HCT116 (cell line): ENCODE results near the gene APOBEC3G. TPM values are rescaled to one million over a fixed set of nuclear protein-coding genes. Genes with fewer than 3 reads are reported as not detected.
"Not testable (repeated sequence)": the region's sequence is repeated elsewhere in the genome, so short reads cannot be mapped to it uniquely, and the experiment has no call there.

Experiments
- ATAC-seq: fragments of 200-7000 bp; cut with Tn5 transposase; 2 replicates; pipeline ENCODE4 v1.9.1; 2020; ENCODE audit warnings: mild to moderate bottlenecking, moderate library complexity
- BruUV-seq: library from RNA; stranded (reverse); fragments of 400-500 nt; replicated peaks from 2 replicates; lab custom pipeline; 2021; lab: Mats Ljungman, UMichigan
- CTCF ChIA-PET: fragments of 300-600 bp; sonication (Branson Sonifier 250); formaldehyde crosslinking; loops from one replicate; lab custom pipeline; 2021; ENCODE audit warnings: antibody characterized with exemption; lab: Charles Lee
- POLR2A ChIA-PET: fragments of 300-600, 350-600 bp; sonication (Branson Sonifier 250); formaldehyde crosslinking; loops from one replicate; lab custom pipeline; 2021; ENCODE audit warnings: antibody characterized with exemption; lab: Charles Lee
- RAD21 ChIA-PET, 2 experiments: fragments of 300-600 bp; sonication (Branson Sonifier 250); formaldehyde crosslinking; loops; one replicate each; lab custom pipeline; 2023; ENCODE audit warnings: low total read pairs in 2 of 2; ENCODE audit not compliant: uncharacterized antibody in 2 of 2, unreplicated experiment in 2 of 2, low non-redundant PET in 1 of 2; lab: Charles Lee
- DNase-seq: peaks from one replicate; pipeline ENCODE4 v3.0.0-alpha.2; 2010; ENCODE audit warnings: low read depth, low spot score
- H2AFZ ChIP-seq: fragments of 200-600 bp; shearing (Covaris generic), sonication (generic); 2 replicates; pipeline ENCODE4 v1.6.1; 2017; ENCODE audit warnings: low read depth, mixed run types, mixed read lengths, antibody characterized with exemption, low read length; ENCODE audit not compliant: poor library complexity, severe bottlenecking
- H3K27ac ChIP-seq: 2 replicates; pipeline ENCODE4 v1.5.1; 2012; ENCODE audit warnings: low read depth, low read length
- H3K27me3 ChIP-seq: fragments of 200-600 bp; sonication (generic); 2 replicates; pipeline ENCODE4 v1.6.1; 2016; ENCODE audit warnings: mixed run types, low read length, mixed read lengths; ENCODE audit not compliant: insufficient read depth
- H3K36me3 ChIP-seq, 2 experiments: fragments of 200-500 bp in 1 of 2; fragments of 200-600 bp in 1 of 2; sonication (Bioruptor generic) in 1 of 2; sonication (generic) in 1 of 2; 2 replicates each; pipeline versions ENCODE4 v1.5.1 to v1.6.1; 2014 to 2016; ENCODE audit warnings: low read length in 2 of 2, inconsistent platforms in 1 of 2, mixed read lengths in 1 of 2, mixed run types in 1 of 2; ENCODE audit not compliant: insufficient read depth in 2 of 2, control insufficient read depth in 1 of 2
- H3K4me1 ChIP-seq, 2 experiments: fragments of 200-600 bp in 1 of 2; sonication (generic) in 1 of 2; 2 replicates each; pipeline versions ENCODE4 v1.5.1 to v1.6.1; 2012 to 2017; ENCODE audit warnings: low read length in 2 of 2, inconsistent platforms in 1 of 2, mild to moderate bottlenecking in 1 of 2, mixed read lengths in 1 of 2, mixed run types in 1 of 2, moderate library complexity in 1 of 2; ENCODE audit not compliant: insufficient read depth in 2 of 2, control insufficient read depth in 1 of 2
- H3K4me2 ChIP-seq: fragments of 200-600 bp; sonication (generic); 2 replicates; pipeline ENCODE4 v1.6.1; 2017; ENCODE audit warnings: mixed run types, low read length, mixed read lengths
- H3K4me3 ChIP-seq, 2 experiments: fragments of 200-600 bp in 1 of 2; sonication (generic) in 1 of 2; replicated peaks in 1 of 2; 2 replicates each; pipeline ENCODE4 v1.5.1; 2011 to 2016; ENCODE audit warnings: low read length in 2 of 2, control low read depth in 1 of 2, low read depth in 1 of 2, mild to moderate bottlenecking in 1 of 2, mixed read lengths in 1 of 2, mixed run types in 1 of 2
- H3K79me2 ChIP-seq: fragments of 200-600 bp; sonication (generic); 2 replicates; pipeline ENCODE4 v1.6.1; 2017; ENCODE audit warnings: mild to moderate bottlenecking, mixed run types, low read length, moderate library complexity, mixed read lengths; ENCODE audit not compliant: insufficient read depth
- H3K9ac ChIP-seq: fragments of 200-600 bp; sonication (generic); 2 replicates; pipeline ENCODE4 v1.6.1; 2016; ENCODE audit warnings: low read length, mixed read lengths
- H3K9me2 ChIP-seq: fragments of 200-600 bp; sonication (generic), shearing (Covaris generic); 2 replicates; pipeline ENCODE4 v1.6.1; 2017; ENCODE audit warnings: mixed run types, mild to moderate bottlenecking, moderate library complexity; ENCODE audit not compliant: insufficient read depth
- H3K9me3 ChIP-seq, 2 experiments: fragments of 200-500 bp in 1 of 2; fragments of 200-600 bp in 1 of 2; sonication (Bioruptor generic) in 1 of 2; sonication (generic) in 1 of 2; 2 replicates each; pipeline ENCODE4 v1.6.1; 2014 to 2017; ENCODE audit warnings: low read length in 2 of 2, mixed read lengths in 2 of 2, inconsistent platforms in 1 of 2, low read depth in 1 of 2, mild to moderate bottlenecking in 1 of 2, mixed run types in 1 of 2, moderate library complexity in 1 of 2; ENCODE audit not compliant: control insufficient read depth in 1 of 2, insufficient read depth in 1 of 2
- H4K20me1 ChIP-seq: fragments of 200-600 bp; sonication (generic), shearing (Covaris generic); 2 replicates; pipeline ENCODE4 v1.6.1; 2017; ENCODE audit warnings: mixed run types, mild to moderate bottlenecking, moderate library complexity; ENCODE audit not compliant: insufficient read depth
- SP1 ChIP-seq: IDR thresholded peaks from 2 replicates; pipeline ENCODE4 v1.6.1; 2012; ENCODE audit warnings: low read depth
- intact Hi-C: fragments of 100-400 bp; cut with micrococcal nuclease; formaldehyde crosslinking; loops from 2 replicates; pipeline ENCODE4 v1.10.0; 2022
- total RNA-seq: library from RNA; stranded (reverse); gene quantifications from one replicate; pipeline ENCODE4 v1.2.1, GENCODE V29; 2021; ENCODE audit not compliant: unreplicated experiment

The APOBEC3G gene
- total RNA-seq, 1 experiment from 2014 or later = 0.71 TPM

DNA sequence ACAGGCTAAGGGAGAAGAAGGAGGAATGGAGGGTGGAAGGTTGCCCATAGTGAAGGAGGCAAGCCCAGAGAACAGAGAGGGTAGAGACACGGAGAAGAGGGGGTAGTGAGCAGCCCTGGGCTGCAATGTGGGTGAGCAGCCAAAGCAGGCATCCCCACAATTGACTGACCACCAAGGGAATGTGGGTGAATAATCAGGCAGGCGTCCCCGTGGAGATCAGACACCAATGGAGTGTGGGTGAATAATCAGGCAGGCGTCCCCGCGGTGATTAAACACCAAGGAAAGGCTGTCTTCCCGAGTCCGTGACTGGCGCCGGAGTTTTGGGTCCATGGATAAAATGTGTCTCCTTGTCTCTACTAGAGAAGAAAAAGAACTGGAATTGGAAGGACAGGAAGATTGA, 15.1 kb upstream of the APOBEC3G start:
- H3K9me2 ChIP-seq, H3K79me2 ChIP-seq, H3K4me2 ChIP-seq, H3K9ac ChIP-seq, POLR2A ChIA-PET, intact Hi-C loops, H3K36me3 ChIP-seq, H3K4me1 ChIP-seq, H4K20me1 ChIP-seq, RAD21 ChIA-PET, H3K9me3 ChIP-seq, H3K27me3 ChIP-seq, BruUV-seq, H2AFZ ChIP-seq, H3K27ac ChIP-seq, CTCF ChIA-PET, DNase-seq, ATAC-seq, H3K4me3 ChIP-seq: not testable (repeated sequence)

DNA sequence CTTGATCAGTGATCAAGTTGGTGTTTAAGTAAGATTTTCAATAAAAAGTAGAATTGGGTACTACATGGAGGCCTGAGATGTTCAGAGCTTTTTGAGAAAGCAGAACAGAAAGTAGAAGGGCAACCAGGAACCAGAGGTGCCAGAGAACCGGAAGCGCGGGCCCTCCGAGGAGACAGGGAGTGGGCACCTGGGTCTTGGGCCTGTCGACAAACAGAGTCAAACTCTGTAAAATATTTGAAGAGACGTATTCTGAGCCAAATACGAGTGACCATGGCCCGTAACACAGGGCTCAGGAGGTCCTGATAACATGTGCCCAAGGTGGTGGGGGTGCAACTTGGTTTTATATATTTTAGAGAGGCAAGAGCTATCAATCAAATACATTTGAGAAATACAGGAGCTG, 13.2 kb upstream of the APOBEC3G start:
- CTCF ChIA-PET, intact Hi-C loops, H3K79me2 ChIP-seq, H3K27me3 ChIP-seq, POLR2A ChIA-PET, H3K36me3 ChIP-seq, H3K27ac ChIP-seq, H3K9me2 ChIP-seq, H3K9me3 ChIP-seq, ATAC-seq, RAD21 ChIA-PET, H3K4me2 ChIP-seq, DNase-seq, BruUV-seq, H3K4me3 ChIP-seq, H3K4me1 ChIP-seq, H4K20me1 ChIP-seq, H2AFZ ChIP-seq, H3K9ac ChIP-seq: not testable (repeated sequence)

DNA sequence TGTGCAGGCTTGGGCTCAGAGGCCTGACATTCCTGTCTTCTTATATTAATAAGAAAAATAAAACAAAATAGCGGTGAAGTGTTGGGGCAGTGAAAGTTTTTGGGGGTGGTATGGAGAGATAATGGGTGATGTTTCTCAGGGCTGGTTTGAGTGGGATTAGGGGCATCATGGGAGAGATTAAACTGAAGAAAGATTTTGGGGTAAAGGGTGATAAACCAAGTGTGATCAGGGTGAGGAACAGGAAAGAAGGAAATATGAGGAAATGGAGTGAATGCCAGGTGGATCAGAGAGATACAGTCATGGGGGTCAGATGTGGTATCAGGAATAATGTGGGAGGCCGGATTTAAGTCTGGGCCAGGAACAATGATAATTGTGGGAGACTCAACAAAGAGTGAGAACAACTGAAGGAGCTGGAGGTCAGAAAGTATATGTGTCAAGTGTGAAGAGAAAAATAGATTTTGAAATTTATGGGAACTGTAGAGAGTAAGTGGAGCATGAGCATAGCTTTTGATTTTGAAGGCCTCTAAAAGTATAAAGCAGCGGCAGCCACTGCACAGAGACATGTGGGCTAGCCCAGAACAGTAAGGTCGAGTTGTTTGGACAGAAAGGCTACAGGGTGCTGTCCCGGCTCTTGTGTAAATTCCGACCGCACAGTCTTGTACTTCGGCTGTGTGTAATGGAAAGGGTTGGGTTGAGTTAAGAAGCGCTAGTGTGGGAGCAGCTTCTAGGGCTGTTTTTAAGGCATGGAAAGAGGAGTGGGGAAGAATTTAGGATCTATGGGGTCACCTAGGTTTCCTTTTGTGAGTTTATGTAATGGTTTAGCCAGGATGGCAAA, 10.4 kb upstream of the APOBEC3G start:
- peak overlapping the region; percentile 25 for H3K27ac ChIP-seq
- H3K27me3 ChIP-seq, H3K9me2 ChIP-seq, H2AFZ ChIP-seq, H3K36me3 ChIP-seq, ATAC-seq, H3K9ac ChIP-seq, CTCF ChIA-PET, BruUV-seq, DNase-seq, intact Hi-C loops, RAD21 ChIA-PET, H3K4me2 ChIP-seq, H3K4me3 ChIP-seq, H3K9me3 ChIP-seq, H4K20me1 ChIP-seq, POLR2A ChIA-PET, H3K4me1 ChIP-seq, H3K79me2 ChIP-seq: not testable (repeated sequence)
- TF ChIP-seq SP1 = peak; percentile 4; the same call in 1 of the 2 replicates
